HL-60 (cell line): ENCODE data around the gene PRSS3.
"Not testable (repeated sequence)": the region's sequence is repeated elsewhere in the genome, so short reads cannot be mapped to it uniquely, and the experiment has no call there.

Experiments used
- DNase-seq, 2 experiments: peaks; one replicate each; pipeline ENCODE4 v3.0.0-alpha.2; 2010 to 2020; ENCODE audit warnings: low read depth in 1 of 2, low spot score in 1 of 2
- H3K27ac ChIP-seq: fragments of 250-450 bp; sonication (Bioruptor Pico); replicated peaks from 2 replicates; pipeline ENCODE4 v1.5.1; 2020; ENCODE audit warnings: mild to moderate bottlenecking, moderate library complexity
- H3K27me3 ChIP-seq: fragments of 250-450 bp; sonication (Bioruptor Pico); 2 replicates; pipeline ENCODE4 v1.5.1; 2021; ENCODE audit warnings: mild to moderate bottlenecking, moderate library complexity; ENCODE audit not compliant: insufficient read depth, poor library complexity, severe bottlenecking
- H3K4me3 ChIP-seq: replicated peaks from 2 replicates; pipeline ENCODE4 v1.5.1; 2011; ENCODE audit warnings: mild to moderate bottlenecking, control low read depth, low read length; ENCODE audit not compliant: insufficient read depth
- GABPA ChIP-seq: IDR thresholded peaks from 2 replicates; pipeline ENCODE4 v1.6.1; 2012; ENCODE audit warnings: low read depth
- POLR2AphosphoS5 ChIP-seq: IDR thresholded peaks from 2 replicates; pipeline ENCODE4 v1.6.1; 2012; ENCODE audit warnings: low read depth
- SPI1 ChIP-seq: IDR thresholded peaks from 2 replicates; pipeline ENCODE4 v1.6.1; 2012; ENCODE audit warnings: low read depth, mild to moderate bottlenecking, borderline replicate concordance
- TF ChIP-seq, protein P1 (sequence below): IDR thresholded peaks from one replicate; pipeline ENCODE4 v1.5.1; 2011; ENCODE audit warnings: low read length, control low read depth, inconsistent platforms; ENCODE audit not compliant: insufficient read depth
- TF ChIP-seq, protein P2 (sequence below): IDR thresholded peaks from 2 replicates; pipeline ENCODE4 v1.6.1; 2012; ENCODE audit warnings: low read depth; ENCODE audit not compliant: insufficient replicate concordance

The PRSS3 gene

DNA sequence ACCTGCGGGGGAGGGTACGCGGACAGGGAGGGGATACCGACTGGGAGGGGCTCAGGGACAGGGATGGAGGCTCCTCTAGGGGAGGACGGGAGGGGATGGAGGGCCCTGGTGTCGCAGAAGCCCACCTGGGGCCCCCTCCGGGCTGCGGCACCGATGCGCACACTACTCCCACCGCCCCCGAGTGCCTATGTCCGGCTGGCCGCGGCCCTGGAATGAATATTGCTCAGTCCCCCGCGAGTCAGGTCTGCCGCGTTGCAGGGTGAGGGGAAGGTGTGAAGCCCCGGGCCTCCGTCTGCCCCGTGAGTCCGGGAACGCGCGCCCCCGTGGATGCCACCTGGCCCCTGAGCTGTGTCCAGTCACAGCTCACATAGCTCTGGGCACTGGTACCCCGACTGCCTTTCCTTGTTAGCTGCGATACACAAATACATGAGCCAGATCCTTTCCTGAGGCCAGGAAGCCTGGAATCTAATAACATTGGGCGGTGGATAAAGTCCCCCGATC is 44.5 kb upstream of the PRSS3 start:
- Histone ChIP-seq H3K4me3 (no peak overlapping the region), H3K27me3 (peaks cover 11% of the 10 kb centered on the region), H3K27ac (no peak overlapping the region)
- TF ChIP-seq SPI1 (no peak), POLR2AphosphoS5 (no peak), GABPA (no peak)
- TF ChIP-seq, protein P1, sequence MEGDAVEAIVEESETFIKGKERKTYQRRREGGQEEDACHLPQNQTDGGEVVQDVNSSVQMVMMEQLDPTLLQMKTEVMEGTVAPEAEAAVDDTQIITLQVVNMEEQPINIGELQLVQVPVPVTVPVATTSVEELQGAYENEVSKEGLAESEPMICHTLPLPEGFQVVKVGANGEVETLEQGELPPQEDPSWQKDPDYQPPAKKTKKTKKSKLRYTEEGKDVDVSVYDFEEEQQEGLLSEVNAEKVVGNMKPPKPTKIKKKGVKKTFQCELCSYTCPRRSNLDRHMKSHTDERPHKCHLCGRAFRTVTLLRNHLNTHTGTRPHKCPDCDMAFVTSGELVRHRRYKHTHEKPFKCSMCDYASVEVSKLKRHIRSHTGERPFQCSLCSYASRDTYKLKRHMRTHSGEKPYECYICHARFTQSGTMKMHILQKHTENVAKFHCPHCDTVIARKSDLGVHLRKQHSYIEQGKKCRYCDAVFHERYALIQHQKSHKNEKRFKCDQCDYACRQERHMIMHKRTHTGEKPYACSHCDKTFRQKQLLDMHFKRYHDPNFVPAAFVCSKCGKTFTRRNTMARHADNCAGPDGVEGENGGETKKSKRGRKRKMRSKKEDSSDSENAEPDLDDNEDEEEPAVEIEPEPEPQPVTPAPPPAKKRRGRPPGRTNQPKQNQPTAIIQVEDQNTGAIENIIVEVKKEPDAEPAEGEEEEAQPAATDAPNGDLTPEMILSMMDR = no peak
- TF ChIP-seq, protein P2, sequence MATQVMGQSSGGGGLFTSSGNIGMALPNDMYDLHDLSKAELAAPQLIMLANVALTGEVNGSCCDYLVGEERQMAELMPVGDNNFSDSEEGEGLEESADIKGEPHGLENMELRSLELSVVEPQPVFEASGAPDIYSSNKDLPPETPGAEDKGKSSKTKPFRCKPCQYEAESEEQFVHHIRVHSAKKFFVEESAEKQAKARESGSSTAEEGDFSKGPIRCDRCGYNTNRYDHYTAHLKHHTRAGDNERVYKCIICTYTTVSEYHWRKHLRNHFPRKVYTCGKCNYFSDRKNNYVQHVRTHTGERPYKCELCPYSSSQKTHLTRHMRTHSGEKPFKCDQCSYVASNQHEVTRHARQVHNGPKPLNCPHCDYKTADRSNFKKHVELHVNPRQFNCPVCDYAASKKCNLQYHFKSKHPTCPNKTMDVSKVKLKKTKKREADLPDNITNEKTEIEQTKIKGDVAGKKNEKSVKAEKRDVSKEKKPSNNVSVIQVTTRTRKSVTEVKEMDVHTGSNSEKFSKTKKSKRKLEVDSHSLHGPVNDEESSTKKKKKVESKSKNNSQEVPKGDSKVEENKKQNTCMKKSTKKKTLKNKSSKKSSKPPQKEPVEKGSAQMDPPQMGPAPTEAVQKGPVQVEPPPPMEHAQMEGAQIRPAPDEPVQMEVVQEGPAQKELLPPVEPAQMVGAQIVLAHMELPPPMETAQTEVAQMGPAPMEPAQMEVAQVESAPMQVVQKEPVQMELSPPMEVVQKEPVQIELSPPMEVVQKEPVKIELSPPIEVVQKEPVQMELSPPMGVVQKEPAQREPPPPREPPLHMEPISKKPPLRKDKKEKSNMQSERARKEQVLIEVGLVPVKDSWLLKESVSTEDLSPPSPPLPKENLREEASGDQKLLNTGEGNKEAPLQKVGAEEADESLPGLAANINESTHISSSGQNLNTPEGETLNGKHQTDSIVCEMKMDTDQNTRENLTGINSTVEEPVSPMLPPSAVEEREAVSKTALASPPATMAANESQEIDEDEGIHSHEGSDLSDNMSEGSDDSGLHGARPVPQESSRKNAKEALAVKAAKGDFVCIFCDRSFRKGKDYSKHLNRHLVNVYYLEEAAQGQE = no peak
- no peak for DNase-seq

GRCh38 chr9:33751536-33752129 is 43.7 kb upstream of the PRSS3 start:
- Histone ChIP-seq H3K4me3 (no peak overlapping the region), H3K27ac (no peak overlapping the region), H3K27me3 (peaks cover 12% of the 10 kb centered on the region)
- no peak for DNase-seq
- TF ChIP-seq, protein P1 = no peak
- TF ChIP-seq SPI1 = peak; percentile 45

GRCh38 chr9:33752130-33752637 is 43.2 kb upstream of the PRSS3 start:
- no peak for DNase-seq
- no peak overlapping the region for H3K4me3 ChIP-seq
- TF ChIP-seq GABPA = no peak
- TF ChIP-seq POLR2AphosphoS5 = no peak
- TF ChIP-seq, protein P1 = no peak
- no peak for TF ChIP-seq SPI1
- TF ChIP-seq, protein P2 = no peak
- peaks cover 12% of the 10 kb centered on the region for H3K27me3 ChIP-seq
- H3K27ac ChIP-seq = no peak overlapping the region

- H3K4me3 ChIP-seq, DNase-seq, H3K27ac ChIP-seq: not testable (repeated sequence)
- H3K27me3 ChIP-seq = peaks cover 12% of the 10 kb centered on the region
Observed at GRCh38 chr9:33752789-33753188, 42.6 kb upstream of the PRSS3 start.
